ENCODE results near the gene GALNT13.

Gene GALNT13

DNA sequence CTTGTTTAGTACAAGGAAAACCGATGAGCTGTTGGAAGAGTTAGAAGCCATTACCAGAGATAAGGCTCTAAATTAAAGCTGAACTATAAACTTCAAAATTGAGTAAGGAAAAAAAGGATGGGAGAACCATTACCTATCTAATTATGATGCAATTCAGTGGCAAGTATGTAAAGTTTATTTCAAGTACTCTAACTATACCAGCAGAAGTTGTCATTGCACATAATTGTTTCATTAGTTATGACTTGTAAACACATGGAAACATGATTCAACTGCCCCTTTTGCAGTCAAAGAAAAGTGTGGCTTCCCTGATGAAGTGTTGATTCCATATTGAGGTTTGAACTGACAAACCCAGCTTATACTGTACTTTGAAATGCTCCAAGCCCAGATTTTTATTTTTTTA lies 502.7 kb downstream of the GALNT13 start:
- Mint-ChIP-seq H3K4me1 (ENCODE audit: low read depth) (no peaks in the 10 kb centered on the region), H3K27me3 (peaks cover 4% of the 10 kb centered on the region), H3K27ac (no peak overlapping the region), H3K9me3 (no peaks in the 10 kb centered on the region), H3K36me3 (ENCODE audit: low read depth) (no peaks in the 10 kb centered on the region), H3K4me3 (no peak overlapping the region)
- intact Hi-C loops (cut with micrococcal nuclease), result no loop called here

DNA sequence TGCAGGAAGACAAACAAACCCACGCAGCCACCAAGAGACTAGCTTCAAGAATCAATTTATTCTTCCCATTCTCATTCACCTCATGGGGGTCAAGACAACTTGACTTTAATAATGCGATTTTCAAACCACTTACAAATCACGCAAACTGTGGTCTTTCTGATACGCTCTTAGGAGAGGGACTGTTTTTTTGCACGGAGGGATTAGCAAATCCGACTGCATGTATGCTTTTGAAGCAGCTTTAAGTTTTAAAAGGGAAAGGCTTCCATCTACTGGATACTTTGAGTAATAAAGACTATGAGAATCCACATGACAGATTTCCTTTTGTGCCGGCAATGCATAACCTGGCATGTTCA lies 503.8 kb downstream of the GALNT13 start:
- Mint-ChIP-seq H3K27me3 (peaks cover 4% of the 10 kb centered on the region), H3K4me1 (ENCODE audit: low read depth) (no peaks in the 10 kb centered on the region), H3K36me3 (ENCODE audit: low read depth) (no peaks in the 10 kb centered on the region), H3K4me3 (no peak overlapping the region), H3K27ac (no peak overlapping the region), H3K9me3 (no peaks in the 10 kb centered on the region)
- intact Hi-C loops (cut with micrococcal nuclease), result no loop called here

DNA sequence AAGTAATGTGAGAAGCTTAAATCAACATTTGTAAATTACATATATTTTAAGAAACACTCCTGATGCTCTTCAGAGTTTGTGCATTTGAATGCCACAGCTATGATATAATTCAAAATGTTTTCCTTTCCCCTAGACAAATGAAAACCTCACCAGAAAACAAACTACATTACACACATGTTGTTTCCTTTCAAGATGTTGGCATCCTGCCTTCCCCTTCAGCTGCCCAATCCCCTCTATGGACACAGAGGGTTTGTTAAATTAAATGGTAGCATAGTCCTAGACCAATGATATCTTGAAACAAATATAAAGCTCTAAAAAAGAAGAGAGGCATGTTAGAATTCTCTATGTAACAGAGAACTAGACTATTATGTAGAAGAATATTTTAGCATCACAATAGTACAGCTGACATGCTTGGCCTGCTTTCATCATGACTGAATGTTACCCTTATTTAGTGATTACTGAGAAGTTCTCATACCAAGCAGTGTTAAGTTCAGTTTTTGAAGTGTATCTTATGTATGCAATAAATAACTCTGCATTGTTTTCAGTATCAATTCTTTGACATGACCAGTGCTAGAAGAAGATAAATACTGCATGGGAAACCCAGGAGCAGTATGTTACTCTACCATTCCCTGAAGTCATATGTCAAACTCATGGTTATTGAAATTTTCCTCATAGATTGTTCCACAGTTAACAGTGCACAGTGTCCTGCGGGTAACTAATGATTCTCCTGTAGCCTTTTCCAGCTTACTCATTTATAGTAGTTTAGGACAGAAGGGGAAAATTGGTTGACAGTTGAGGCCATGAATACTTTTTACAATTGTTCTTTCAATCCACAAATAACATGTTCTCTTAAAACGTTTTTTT lies 510.4 kb downstream of the GALNT13 start:
- Mint-ChIP-seq H3K27me3 (no peaks in the 10 kb centered on the region), H3K9me3 (no peaks in the 10 kb centered on the region), H3K36me3 (ENCODE audit: low read depth) (no peaks in the 10 kb centered on the region), H3K27ac (no peak overlapping the region), H3K4me1 (ENCODE audit: low read depth) (peaks cover 5% of the 10 kb centered on the region), H3K4me3 (no peak overlapping the region)
- intact Hi-C loops (cut with micrococcal nuclease), result no loop called here

DNA sequence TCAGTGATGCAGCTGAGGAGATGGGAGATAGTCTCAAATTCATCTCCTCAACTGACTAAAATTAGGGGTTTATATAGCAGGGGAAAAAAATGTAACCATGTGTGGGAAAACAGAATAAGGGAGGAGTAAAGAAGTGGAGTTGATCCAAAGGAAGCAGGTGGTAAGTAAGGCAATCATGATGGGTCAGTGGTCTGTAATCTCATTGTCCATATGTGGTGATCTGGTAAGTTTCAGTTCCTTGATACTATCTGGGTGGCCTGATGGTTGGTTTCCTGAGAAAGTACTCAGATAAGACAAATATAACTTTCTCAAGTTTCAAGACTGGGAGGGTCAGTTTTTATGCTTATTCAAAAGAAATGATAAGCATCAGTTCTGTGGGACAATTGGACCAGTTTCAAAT lies 514.5 kb downstream of the GALNT13 start:
- Mint-ChIP-seq H3K9me3 (peaks cover 31% of the 10 kb centered on the region), H3K4me3 (no peak overlapping the region), H3K36me3 (ENCODE audit: low read depth) (no peaks in the 10 kb centered on the region), H3K27ac (no peak overlapping the region), H3K27me3 (no peaks in the 10 kb centered on the region), H3K4me1 (ENCODE audit: low read depth) (peaks cover 5% of the 10 kb centered on the region)
- intact Hi-C loops (cut with micrococcal nuclease), result no loop called here

DNA sequence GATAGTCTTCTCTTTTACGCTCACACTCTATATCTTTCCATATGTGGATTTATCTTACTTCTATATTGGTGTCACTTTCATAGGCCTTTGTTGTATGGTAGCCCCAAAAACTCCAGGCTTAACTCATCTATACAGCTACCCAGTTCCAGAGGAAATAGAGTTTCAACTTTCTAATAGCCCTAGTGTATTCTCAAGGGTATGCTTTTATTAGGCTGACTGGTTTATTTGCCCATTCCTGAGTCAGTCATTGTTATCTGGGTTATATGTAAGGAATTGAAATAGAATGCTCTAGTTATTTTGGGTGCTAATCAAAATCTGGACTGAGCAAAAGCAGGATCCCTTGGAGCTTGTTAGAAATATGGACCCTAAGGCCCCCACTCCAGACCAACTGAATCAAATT lies 519.3 kb downstream of the GALNT13 start:
- intact Hi-C loops (cut with micrococcal nuclease), result no loop called here
- Mint-ChIP-seq H3K9me3 (peaks cover 45% of the 10 kb centered on the region), H3K27ac (no peak overlapping the region), H3K4me3 (no peak overlapping the region), H3K4me1 (ENCODE audit: low read depth) (peaks cover 3% of the 10 kb centered on the region), H3K27me3 (no peaks in the 10 kb centered on the region), H3K36me3 (ENCODE audit: low read depth) (no peaks in the 10 kb centered on the region)

DNA sequence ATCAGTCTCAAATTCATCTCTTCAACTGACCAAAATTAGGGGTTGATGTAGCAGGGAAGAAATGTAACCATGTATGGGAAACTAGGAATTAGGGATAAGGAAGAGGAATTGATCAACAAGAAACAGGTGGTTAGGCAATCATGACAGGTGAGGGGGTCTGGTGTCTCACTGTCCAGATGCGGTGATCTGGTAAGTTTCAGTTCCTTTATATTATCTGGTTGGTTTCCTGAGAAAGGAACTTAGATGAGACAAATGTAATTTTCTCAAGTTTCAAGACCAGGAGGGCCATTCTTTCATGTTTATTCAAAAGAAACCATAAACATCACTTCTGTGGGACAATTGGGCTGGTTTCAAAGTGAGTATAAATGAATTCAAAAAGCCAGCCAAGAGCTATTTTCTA lies 520.5 kb downstream of the GALNT13 start:
- H3K4me3 Mint-ChIP-seq, result no peak overlapping the region
- no peaks in the 10 kb centered on the region for H3K36me3 Mint-ChIP-seq (ENCODE audit: low read depth)
- peaks cover 45% of the 10 kb centered on the region for H3K9me3 Mint-ChIP-seq
- intact Hi-C loops (cut with micrococcal nuclease), result no loop called here
- H3K4me1 Mint-ChIP-seq (ENCODE audit: low read depth), result no peaks in the 10 kb centered on the region
- H3K27ac Mint-ChIP-seq, result no peak overlapping the region
- no peaks in the 10 kb centered on the region for H3K27me3 Mint-ChIP-seq

DNA sequence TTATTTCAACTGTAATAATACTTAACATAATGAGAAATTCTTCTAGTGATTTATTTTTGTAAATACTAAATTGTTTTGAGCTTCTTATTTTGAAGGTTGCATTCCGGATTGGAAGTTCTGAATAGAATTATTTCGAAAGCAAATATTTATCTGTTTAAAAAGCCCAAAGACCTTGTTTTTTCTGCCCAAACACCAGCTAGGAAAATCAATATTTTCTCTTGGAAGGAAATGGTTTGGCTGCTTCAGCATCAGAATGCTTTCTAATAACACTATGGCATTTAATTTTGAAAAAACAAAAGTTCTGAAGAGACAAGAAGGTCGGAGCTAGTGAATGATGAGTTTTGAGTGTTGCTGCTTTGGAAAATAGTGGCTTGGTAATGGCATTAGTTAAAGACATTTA lies 522.9 kb downstream of the GALNT13 start:
- no peak overlapping the region for H3K27ac Mint-ChIP-seq
- no peaks in the 10 kb centered on the region for H3K36me3 Mint-ChIP-seq (ENCODE audit: low read depth)

DNA sequence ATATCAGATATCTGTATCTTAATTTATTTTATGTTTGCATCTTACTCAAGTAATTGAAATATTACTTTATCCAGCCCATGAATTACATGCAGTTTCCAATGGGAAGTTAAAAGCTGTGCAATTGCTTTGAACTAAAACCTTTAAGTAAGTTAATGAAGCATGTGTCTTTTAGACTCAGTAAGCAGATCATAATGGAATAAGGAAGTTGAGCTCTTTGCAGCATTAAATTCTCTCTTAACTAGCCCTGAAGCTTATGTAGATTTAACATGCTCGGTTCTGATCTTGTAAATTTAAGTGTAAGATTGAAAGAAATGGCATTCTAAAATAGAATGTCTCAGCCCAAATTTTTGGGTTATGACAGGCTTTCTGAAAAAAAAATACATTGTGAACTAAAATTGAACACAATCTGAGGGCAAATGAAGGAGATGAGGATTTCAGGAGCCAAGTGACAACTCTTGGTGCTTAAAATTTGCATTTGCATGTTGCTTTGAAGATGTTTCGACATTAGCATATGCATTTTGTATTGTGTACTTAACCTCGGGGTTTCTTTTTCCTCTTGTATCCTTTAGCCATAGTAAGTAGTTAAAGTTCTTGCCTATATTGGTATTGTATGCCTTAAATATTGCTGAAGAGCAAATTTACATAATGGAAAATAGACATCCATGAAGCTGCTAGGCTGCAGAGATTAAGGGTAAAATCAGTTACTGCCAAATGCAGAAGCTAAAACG lies 529.0 kb downstream of the GALNT13 start:
- intact Hi-C loops (cut with micrococcal nuclease), result no loop called here
- Mint-ChIP-seq H3K27me3 (no peaks in the 10 kb centered on the region), H3K4me1 (ENCODE audit: low read depth) (no peaks in the 10 kb centered on the region), H3K4me3 (no peak overlapping the region), H3K27ac (no peak overlapping the region), H3K9me3 (no peaks in the 10 kb centered on the region), H3K36me3 (ENCODE audit: low read depth) (no peaks in the 10 kb centered on the region)

More for the DNA sequence above, 522.9 kb downstream of the GALNT13 start:
- intact Hi-C loops (cut with micrococcal nuclease), result no loop called here
- Mint-ChIP-seq H3K4me3 (no peak overlapping the region), H3K9me3 (peaks cover 30% of the 10 kb centered on the region), H3K4me1 (ENCODE audit: low read depth) (no peaks in the 10 kb centered on the region), H3K27me3 (no peaks in the 10 kb centered on the region)

DNA sequence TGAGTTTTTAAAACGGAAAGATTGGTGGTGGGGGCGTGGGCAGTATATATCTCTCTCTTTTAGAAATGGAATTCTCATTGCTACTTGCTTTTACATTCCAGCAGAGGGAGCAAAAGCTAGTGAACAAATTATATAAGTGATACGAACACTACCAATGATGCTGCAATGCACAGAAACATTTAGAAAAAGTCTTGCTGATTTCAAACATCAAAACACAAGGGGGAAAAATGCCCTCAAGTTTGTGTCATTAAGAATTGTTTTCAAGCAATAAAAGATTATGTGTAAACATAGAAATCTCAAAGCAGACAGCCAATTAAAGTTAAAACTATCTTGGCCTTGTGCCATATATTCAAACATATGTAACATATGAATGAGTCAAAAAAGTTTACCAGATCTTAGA lies 530.5 kb downstream of the GALNT13 start:
- no peaks in the 10 kb centered on the region for H3K27me3 Mint-ChIP-seq
- H3K4me3 Mint-ChIP-seq, result no peak overlapping the region
- intact Hi-C loops (cut with micrococcal nuclease), result no loop called here
- H3K9me3 Mint-ChIP-seq, result no peaks in the 10 kb centered on the region
- no peaks in the 10 kb centered on the region for H3K4me1 Mint-ChIP-seq (ENCODE audit: low read depth)
- H3K27ac Mint-ChIP-seq, result no peak overlapping the region
- H3K36me3 Mint-ChIP-seq (ENCODE audit: low read depth), result no peaks in the 10 kb centered on the region

DNA sequence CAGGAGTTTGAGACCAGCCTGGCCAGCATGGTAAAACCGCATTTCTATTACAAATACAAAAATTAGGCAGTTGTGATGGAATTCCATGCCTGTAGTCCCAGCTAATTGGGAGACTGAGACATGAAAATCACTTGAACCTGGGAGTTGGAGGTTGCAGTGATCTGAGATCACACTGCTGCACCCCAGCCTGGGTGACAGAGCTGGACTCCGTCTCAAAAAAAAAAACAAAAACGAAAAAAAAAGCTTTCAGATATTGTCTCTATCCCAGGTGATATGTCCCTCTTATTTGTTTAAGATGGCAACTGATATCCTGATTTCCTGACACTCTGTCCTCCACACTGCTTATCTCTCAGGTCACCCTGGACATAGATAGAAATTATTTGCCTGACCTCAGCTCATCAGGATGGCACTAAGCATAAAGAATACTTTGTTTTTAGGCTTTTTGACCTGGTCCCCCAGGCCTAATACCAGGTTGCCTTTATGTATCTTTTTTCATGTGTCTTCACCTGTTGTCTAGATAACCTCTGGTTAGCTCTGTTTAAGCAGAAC lies 531.6 kb downstream of the GALNT13 start:
- Mint-ChIP-seq H3K9me3 (no peaks in the 10 kb centered on the region), H3K27me3 (no peaks in the 10 kb centered on the region), H3K4me1 (ENCODE audit: low read depth) (no peaks in the 10 kb centered on the region), H3K27ac (no peak overlapping the region), H3K36me3 (ENCODE audit: low read depth) (no peaks in the 10 kb centered on the region), H3K4me3 (no peak overlapping the region)
- intact Hi-C loops (cut with micrococcal nuclease), result no loop called here

DNA sequence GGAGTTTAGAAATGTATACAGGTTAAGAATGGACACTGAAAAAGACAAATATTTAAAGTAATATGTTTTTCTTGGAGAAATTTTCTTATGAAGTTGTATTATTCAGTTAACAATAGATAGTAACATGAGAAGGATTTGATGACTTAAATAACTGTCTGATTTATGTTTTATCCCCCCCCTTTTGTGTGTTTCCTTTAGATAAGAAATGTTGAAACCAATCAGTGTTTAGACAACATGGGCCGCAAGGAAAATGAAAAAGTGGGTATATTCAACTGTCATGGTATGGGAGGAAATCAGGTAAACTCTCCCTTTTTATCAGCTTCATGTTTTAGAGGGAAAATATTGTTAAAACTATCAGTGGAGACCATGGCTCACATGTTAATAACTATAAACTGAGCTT lies 537.1 kb downstream of the GALNT13 start:
- intact Hi-C loops (cut with micrococcal nuclease), result no loop called here
- Mint-ChIP-seq H3K4me1 (ENCODE audit: low read depth) (no peaks in the 10 kb centered on the region), H3K36me3 (ENCODE audit: low read depth) (no peaks in the 10 kb centered on the region)

DNA sequence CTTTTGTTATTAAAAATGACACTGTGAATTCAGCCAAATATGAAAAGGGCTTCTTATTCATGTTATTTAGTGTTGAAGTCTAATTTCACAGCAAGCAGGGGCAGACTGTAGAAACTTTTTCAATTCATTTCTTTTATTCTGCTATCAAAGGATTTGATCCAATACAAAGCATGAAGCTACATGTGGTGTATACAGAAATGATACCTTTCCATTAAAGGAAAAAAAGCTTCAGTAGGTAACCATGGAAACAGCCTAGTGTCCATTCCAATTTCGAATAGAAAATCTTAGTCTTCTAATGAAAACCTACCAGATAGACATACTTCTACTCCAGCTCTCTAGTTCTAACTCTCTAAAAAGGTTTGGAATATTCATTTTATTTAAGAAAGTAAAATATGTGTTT lies 550.5 kb downstream of the GALNT13 start:
- Mint-ChIP-seq H3K4me1 (ENCODE audit: low read depth) (no peaks in the 10 kb centered on the region), H3K4me3 (no peak overlapping the region), H3K9me3 (no peaks in the 10 kb centered on the region), H3K36me3 (ENCODE audit: low read depth) (no peaks in the 10 kb centered on the region), H3K27me3 (no peaks in the 10 kb centered on the region), H3K27ac (no peak overlapping the region)
- intact Hi-C loops (cut with micrococcal nuclease), result no loop called here

More for the DNA sequence above, 537.1 kb downstream of the GALNT13 start:
- no peak overlapping the region for H3K4me3 Mint-ChIP-seq
- H3K27ac Mint-ChIP-seq, result no peak overlapping the region
- H3K27me3 Mint-ChIP-seq, result no peaks in the 10 kb centered on the region
- H3K9me3 Mint-ChIP-seq, result no peaks in the 10 kb centered on the region

DNA sequence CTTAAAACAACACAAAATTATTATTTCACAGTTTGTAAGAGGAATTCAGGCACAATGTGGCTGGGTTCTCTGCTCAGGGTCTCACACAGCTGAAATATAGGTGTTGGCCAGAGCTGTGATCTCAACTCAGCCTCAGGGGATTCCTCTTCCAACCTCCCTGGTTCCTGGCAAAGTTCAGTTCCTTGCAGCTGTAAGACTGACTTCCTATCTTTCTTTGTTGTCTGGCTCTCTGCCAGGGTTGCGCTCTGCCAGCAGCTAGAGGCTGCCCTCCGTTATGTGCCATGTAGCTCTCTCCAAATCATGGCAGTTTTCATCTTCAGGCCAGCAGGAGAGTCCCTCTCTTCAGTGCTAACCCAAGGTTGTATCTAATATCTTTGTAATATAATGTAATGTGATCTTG lies 554.3 kb downstream of the GALNT13 start:
- Mint-ChIP-seq H3K4me1 (ENCODE audit: low read depth) (no peaks in the 10 kb centered on the region), H3K36me3 (ENCODE audit: low read depth) (no peaks in the 10 kb centered on the region), H3K9me3 (no peaks in the 10 kb centered on the region), H3K27ac (no peak overlapping the region), H3K27me3 (no peaks in the 10 kb centered on the region), H3K4me3 (no peak overlapping the region)
- intact Hi-C loops (cut with micrococcal nuclease), result no loop called here

DNA sequence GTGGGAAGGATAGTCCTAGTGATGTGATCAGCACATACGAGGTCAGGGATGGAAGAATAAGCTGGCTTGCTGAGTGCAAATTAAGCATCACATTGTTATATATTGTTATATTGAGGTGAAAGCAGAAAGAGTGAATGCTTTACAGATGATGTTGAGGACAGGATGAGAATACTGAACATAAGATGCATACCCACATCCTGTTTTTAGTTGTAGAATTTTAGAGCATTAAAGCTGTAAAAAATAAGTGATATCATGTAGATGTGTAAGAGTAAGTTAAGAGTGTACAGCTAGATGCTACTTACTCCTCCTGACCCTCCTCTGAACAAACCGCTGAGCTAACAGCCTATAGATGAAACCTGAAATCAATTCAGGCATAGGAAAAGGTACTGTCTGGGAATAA lies 555.7 kb downstream of the GALNT13 start:
- no peaks in the 10 kb centered on the region for H3K9me3 Mint-ChIP-seq
- intact Hi-C loops (cut with micrococcal nuclease), result no loop called here
- H3K27ac Mint-ChIP-seq, result no peak overlapping the region
- no peaks in the 10 kb centered on the region for H3K4me1 Mint-ChIP-seq (ENCODE audit: low read depth)
- no peak overlapping the region for H3K4me3 Mint-ChIP-seq
- no peaks in the 10 kb centered on the region for H3K36me3 Mint-ChIP-seq (ENCODE audit: low read depth)
- H3K27me3 Mint-ChIP-seq, result no peaks in the 10 kb centered on the region

All from dendritic cell treated with granulocyte-macrophage colony-stimulating factor and Interleukin-4, amounts not matched to agents 40 ng/mL and 50 ng/mL, for 4 days (primary cell).